HEK293 (cell line): ENCODE data around the gene RBM34.
"Not testable (repeated sequence)": the region's sequence is repeated elsewhere in the genome, so short reads cannot be mapped to it uniquely, and the experiment has no call there.

Experiments used
- CTCF ChIA-PET: fragments of 350-600 bp; formaldehyde crosslinking; extraction: SDS; loops from one replicate; lab custom pipeline; 2021; ENCODE audit warnings: antibody characterized with exemption; lab: Yijun Ruan, JAX
- POLR2A ChIA-PET: fragments of 300-600 bp; formaldehyde crosslinking; extraction: SDS; loops from one replicate; lab custom pipeline; 2020; ENCODE audit warnings: antibody characterized with exemption, inconsistent platforms; lab: Yijun Ruan, JAX
- H3K27ac ChIP-seq: fragments of 200-500 bp; sonication (Bioruptor generic); 2 replicates; pipeline ENCODE4 v1.5.1; 2014; ENCODE audit warnings: low read depth, low read length, control low read depth, inconsistent platforms; ENCODE audit errors: extremely low read depth
- H3K36me3 ChIP-seq, 2 experiments: fragments of 200-500 bp in 1 of 2; sonication (Bioruptor generic) in 1 of 2; 1 replicate in 1 of 2; 2 replicates in 1 of 2; pipeline ENCODE4 v1.5.1; 2014 to 2017; ENCODE audit warnings: inconsistent platforms in 2 of 2, low read length in 2 of 2; ENCODE audit not compliant: control insufficient read depth in 2 of 2, insufficient read depth in 1 of 2
- H3K4me1 ChIP-seq: fragments of 200-500 bp; sonication (Bioruptor generic); 2 replicates; pipeline ENCODE4 v1.5.1; 2014; ENCODE audit warnings: mild to moderate bottlenecking, low read length, inconsistent platforms; ENCODE audit not compliant: control insufficient read depth, insufficient read depth
- H3K4me3 ChIP-seq: 2 replicates; pipeline ENCODE4 v1.5.1; 2011; ENCODE audit warnings: low read depth, mild to moderate bottlenecking, control low read depth, low read length, moderate library complexity
- H3K9me3 ChIP-seq: fragments of 200-500 bp; sonication (Bioruptor generic); 2 replicates; pipeline ENCODE4 v1.5.1; 2014; ENCODE audit warnings: low read depth, low read length, inconsistent platforms; ENCODE audit not compliant: control insufficient read depth, insufficient read depth
- GLI4 ChIP-seq: fragments of 450-650 bp; formaldehyde crosslinking; IDR thresholded peaks from 2 replicates; pipeline ENCODE4 v1.5.1; 2016; ENCODE audit warnings: missing biosample characterization, missing genetic modification characterization
- PRDM1 ChIP-seq: fragments of 450-650 bp; formaldehyde crosslinking; IDR thresholded peaks from 2 replicates; pipeline ENCODE4; 2016; ENCODE audit warnings: missing biosample characterization, missing genetic modification characterization
- SP7 ChIP-seq: fragments of 450-650 bp; formaldehyde crosslinking; IDR thresholded peaks from 2 replicates; pipeline ENCODE4 v1.5.1; 2016; ENCODE audit warnings: missing biosample characterization, missing genetic modification characterization
- ZFHX2 ChIP-seq: fragments of 450-650 bp; formaldehyde crosslinking; conservative IDR thresholded peaks from 2 replicates; pipeline ENCODE4 v1.5.1; 2016; ENCODE audit warnings: missing biosample characterization, missing genetic modification characterization
- ZIC2 ChIP-seq: fragments of 450-650 bp; formaldehyde crosslinking; IDR thresholded peaks from 2 replicates; pipeline ENCODE4 v1.5.1; 2016; ENCODE audit warnings: missing biosample characterization, missing genetic modification characterization
- ZNF121 ChIP-seq: fragments of 450-650 bp; formaldehyde crosslinking; IDR thresholded peaks from 2 replicates; pipeline ENCODE4 v1.5.1; 2016; ENCODE audit warnings: missing biosample characterization, missing genetic modification characterization
- ZNF19 ChIP-seq: fragments of 450-650 bp; formaldehyde crosslinking; IDR thresholded peaks from 2 replicates; pipeline ENCODE4; 2016; ENCODE audit warnings: missing biosample characterization, missing genetic modification characterization, low read depth
- ZNF223 ChIP-seq: fragments of 450-650 bp; formaldehyde crosslinking; IDR thresholded peaks from 2 replicates; pipeline ENCODE4 v1.5.1; 2016; ENCODE audit warnings: missing biosample characterization, missing genetic modification characterization
- ZNF433 ChIP-seq: fragments of 450-650 bp; formaldehyde crosslinking; IDR thresholded peaks from 2 replicates; pipeline ENCODE4 v1.5.1; 2016; ENCODE audit warnings: missing biosample characterization, missing genetic modification characterization, low read depth
- ZNF48 ChIP-seq: fragments of 450-650 bp; formaldehyde crosslinking; IDR thresholded peaks from 2 replicates; pipeline ENCODE4 v1.5.1; 2016; ENCODE audit warnings: missing biosample characterization, missing genetic modification characterization
- ZNF621 ChIP-seq: fragments of 450-650 bp; formaldehyde crosslinking; IDR thresholded peaks from 2 replicates; pipeline ENCODE4 v1.5.1; 2017; ENCODE audit warnings: missing biosample characterization, missing genetic modification characterization
- ZNF658 ChIP-seq: fragments of 450-650 bp; formaldehyde crosslinking; IDR thresholded peaks from 2 replicates; pipeline ENCODE4; 2016; ENCODE audit warnings: missing biosample characterization, missing genetic modification characterization
- TF ChIP-seq, protein P1 (sequence below): fragments of 450-650 bp; formaldehyde crosslinking; IDR thresholded peaks from 2 replicates; pipeline ENCODE4 v1.5.1; 2016; ENCODE audit warnings: missing biosample characterization, missing genetic modification characterization
- TF ChIP-seq, protein P2 (sequence below): fragments of 450-650 bp; formaldehyde crosslinking; IDR thresholded peaks from 2 replicates; pipeline ENCODE4 v1.5.1; 2016; ENCODE audit warnings: missing biosample characterization, missing genetic modification characterization

RBM34 gene

DNA sequence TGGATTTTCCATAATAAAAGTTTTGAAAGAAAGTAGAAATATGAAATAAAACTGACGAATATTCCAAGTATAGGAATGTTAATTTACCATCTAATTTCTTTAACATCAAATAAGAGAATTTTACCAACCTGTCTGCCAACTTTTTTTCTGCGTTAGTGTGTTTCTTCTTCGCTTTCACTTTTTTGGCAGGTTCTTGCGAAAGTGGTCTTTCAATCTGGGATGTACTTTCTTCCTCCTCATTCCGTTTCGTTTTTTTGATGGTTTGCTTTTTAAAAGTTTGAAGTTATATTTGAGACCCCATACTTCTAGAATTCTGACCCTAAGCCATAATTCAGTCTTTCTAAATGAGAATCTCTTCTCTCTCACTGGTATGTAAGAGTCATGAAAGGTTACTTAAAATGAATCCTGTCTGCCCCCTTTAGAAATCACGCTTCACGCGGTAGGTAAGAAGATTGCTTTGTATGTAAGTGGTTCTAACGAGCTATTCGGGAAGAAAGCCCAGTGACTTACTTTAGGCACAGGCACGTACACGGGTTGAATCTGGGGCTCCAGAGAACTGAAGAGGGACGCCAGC, 580 bp downstream of the RBM34 start:
- peak overlapping the region; percentile 77 for H3K27ac ChIP-seq
- TF ChIP-seq ZIC2 (tag by site-specific recombination) = no peak
- TF ChIP-seq GLI4 (tag by site-specific recombination) = no peak
- TF ChIP-seq ZNF658 = no peak
- TF ChIP-seq ZNF48 (tag by site-specific recombination) = no peak
- peak; percentile 99 for TF ChIP-seq PRDM1 (tag by site-specific recombination)
- TF ChIP-seq ZNF433 = 0 out of 2 replicates have a peak, but pooled peaks have one; percentile 19
- TF ChIP-seq ZNF223 (tag by site-specific recombination) = peak; percentile 92; the same call in 1 of the 2 replicates
- no peak for TF ChIP-seq ZNF621
- TF ChIP-seq, protein P1, sequence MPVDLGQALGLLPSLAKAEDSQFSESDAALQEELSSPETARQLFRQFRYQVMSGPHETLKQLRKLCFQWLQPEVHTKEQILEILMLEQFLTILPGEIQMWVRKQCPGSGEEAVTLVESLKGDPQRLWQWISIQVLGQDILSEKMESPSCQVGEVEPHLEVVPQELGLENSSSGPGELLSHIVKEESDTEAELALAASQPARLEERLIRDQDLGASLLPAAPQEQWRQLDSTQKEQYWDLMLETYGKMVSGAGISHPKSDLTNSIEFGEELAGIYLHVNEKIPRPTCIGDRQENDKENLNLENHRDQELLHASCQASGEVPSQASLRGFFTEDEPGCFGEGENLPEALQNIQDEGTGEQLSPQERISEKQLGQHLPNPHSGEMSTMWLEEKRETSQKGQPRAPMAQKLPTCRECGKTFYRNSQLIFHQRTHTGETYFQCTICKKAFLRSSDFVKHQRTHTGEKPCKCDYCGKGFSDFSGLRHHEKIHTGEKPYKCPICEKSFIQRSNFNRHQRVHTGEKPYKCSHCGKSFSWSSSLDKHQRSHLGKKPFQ (tag by site-specific recombination) = no peak
- peak overlapping the region; percentile 74 for H3K4me3 ChIP-seq
- H3K4me1 ChIP-seq = no peaks in the 10 kb centered on the region
- no peaks in the 10 kb centered on the region for H3K9me3 ChIP-seq
- CTCF ChIA-PET = interaction anchor here (0.6 to 1.2 kb wide), 8 partner anchors 12 to 1870 kb away, joined by 3 to 4 read pairs (median 3); no protein-coding TSS in a partner anchor
- H3K36me3 ChIP-seq = peaks cover 34 to 44% of the 10 kb centered on the region in 2 experiments
- POLR2A ChIA-PET = interaction anchor here (0.7 to 2.0 kb wide), 19 partner anchors 11 to 1073 kb away, joined by 3 to 19 read pairs (median 4); partner anchors contain the start of genes ARID4B, B3GALNT2, GGPS1 and TBCE

DNA sequence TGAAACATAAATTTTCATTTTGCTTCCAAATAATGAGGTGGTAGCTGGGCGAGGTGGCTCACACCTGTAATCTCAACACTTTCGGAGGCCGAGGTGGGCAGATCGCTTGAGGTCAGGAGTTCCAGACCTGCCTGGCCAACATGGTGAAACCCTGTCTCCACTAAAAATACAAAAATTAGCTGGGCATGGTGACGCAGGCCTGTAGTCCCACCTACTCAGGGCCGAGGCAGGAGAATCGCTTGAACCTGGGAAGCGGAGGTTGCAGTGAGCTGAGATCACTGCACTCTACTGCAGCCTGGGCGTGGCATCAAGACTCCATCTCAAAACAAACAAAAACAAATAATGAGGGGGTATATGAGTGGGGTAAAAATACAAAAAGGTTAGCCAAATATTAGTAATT, 1.1 kb downstream of the RBM34 start:
- not testable (repeated sequence) for H3K4me1 ChIP-seq, H3K27ac ChIP-seq, H3K9me3 ChIP-seq
- 0 out of 2 replicates have a peak, but pooled peaks have one; percentile 5 for TF ChIP-seq ZFHX2 (tag by site-specific recombination)
- peak; percentile 12; the same call in 1 of the 2 replicates for TF ChIP-seq SP7 (tag by site-specific recombination)
- 0 out of 2 replicates have a peak, but pooled peaks have one; percentile 15 for TF ChIP-seq ZNF223 (tag by site-specific recombination)
- POLR2A ChIA-PET = interaction anchor here (0.7 to 2.0 kb wide), 5 partner anchors 15 to 1074 kb away, joined by 4 to 12 read pairs (median 6); partner anchors contain the start of genes ARID4B, B3GALNT2 and GGPS1
- Histone ChIP-seq H3K4me3 (peak overlapping the region; percentile 74), H3K36me3 (peaks cover 39 to 49% of the 10 kb centered on the region in 2 experiments)
- CTCF ChIA-PET = interaction anchor here (0.8 to 1.1 kb wide), 3 partner anchors 55 to 257 kb away, joined by 3 to 5 read pairs (median 4); no protein-coding TSS in a partner anchor

DNA sequence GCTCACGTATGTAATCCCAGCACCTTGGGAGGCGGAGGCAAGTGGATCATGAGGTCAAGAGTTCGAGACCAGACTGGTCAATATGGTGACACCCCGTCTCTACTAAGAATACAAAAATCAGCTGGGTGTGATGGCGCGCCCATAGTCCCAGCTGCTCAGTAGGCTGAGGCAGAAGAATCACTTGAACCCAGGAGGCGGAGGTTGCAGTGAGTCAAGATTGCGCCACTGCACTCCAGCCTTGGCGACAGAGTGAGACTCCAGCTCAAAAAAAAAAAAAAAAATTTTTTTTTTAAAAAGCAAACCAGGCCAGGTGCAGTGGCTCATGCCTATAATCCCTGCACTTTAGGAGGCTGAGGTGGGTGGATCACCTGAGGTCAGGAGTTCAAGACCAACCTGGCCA, 1.8 kb downstream of the RBM34 start:
- not testable (repeated sequence) for H3K9me3 ChIP-seq, H3K4me3 ChIP-seq, H3K4me1 ChIP-seq, H3K27ac ChIP-seq
- TF ChIP-seq, protein P2, sequence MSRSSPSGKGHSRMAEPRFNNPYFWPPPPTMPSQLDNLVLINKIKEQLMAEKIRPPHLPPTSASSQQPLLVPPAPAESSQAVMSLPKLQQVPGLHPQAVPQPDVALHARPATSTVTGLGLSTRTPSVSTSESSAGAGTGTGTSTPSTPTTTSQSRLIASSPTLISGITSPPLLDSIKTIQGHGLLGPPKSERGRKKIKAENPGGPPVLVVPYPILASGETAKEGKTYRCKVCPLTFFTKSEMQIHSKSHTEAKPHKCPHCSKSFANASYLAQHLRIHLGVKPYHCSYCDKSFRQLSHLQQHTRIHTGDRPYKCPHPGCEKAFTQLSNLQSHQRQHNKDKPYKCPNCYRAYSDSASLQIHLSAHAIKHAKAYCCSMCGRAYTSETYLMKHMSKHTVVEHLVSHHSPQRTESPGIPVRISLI (tag by site-specific recombination) = 0 out of 2 replicates have a peak, but pooled peaks have one; percentile 36
- peaks cover 46 to 56% of the 10 kb centered on the region in 2 experiments for H3K36me3 ChIP-seq
- ChIA-PET CTCF (interaction anchor here (0.6 to 1.1 kb wide), 5 partner anchors 56 to 435 kb away, joined by 3 to 5 read pairs (median 4); no protein-coding TSS in a partner anchor), POLR2A (interaction anchor here (0.6 to 1.5 kb wide), 5 partner anchors 14 to 237 kb away, joined by 3 to 6 read pairs (median 4); partner anchors contain the start of gene TOMM20)

DNA sequence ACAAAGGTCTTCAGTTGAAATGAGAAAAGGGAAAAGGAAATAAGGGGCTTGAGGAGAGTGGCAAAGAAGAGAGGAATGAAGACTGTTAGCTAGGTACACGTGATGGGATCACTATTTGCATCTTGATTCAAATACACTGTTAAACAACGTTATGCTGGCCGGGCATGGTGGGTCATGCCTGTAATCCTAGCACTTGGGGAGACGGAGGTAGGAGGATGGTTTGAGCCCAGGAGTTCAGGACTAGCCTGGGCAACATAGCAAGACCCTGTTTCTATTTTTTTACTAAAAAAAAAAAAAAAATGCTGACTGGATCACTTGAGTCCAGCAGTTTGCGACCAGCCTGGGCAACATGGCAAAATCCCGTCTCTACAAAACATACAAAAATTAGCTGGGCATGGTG, 2.4 kb downstream of the RBM34 start:
- ChIA-PET POLR2A (interaction anchor here (0.6 to 1.5 kb wide), 5 partner anchors 13 to 238 kb away, joined by 3 to 9 read pairs (median 4); partner anchors contain the start of gene TOMM20), CTCF (interaction anchor here (0.6 to 1.1 kb wide), 4 partner anchors 128 to 434 kb away, joined by 3 to 5 read pairs (median 4); no protein-coding TSS in a partner anchor)
- Histone ChIP-seq H3K27ac (no peak overlapping the region), H3K9me3 (no peaks in the 10 kb centered on the region), H3K4me1 (no peaks in the 10 kb centered on the region), H3K36me3 (peaks cover 50 to 62% of the 10 kb centered on the region in 2 experiments), H3K4me3 (no peak overlapping the region)
- peak; percentile 75 for TF ChIP-seq ZNF121 (tag by site-specific recombination)
- no peak for TF ChIP-seq ZNF19 (tag by site-specific recombination)
